Measurements from ENCODE around the gene PACRG. TPM values are rescaled to one million over a fixed set of nuclear protein-coding genes. Genes with fewer than 3 reads are reported as not detected.

PACRG gene
- total and polyA plus RNA-seq, 2 of the 4 experiments (the other 2 are of a cell fraction) = not detected

- Histone ChIP-seq H2BK15ac (ENCODE audit: low read depth, low read length) (no peak overlapping the region), H4K91ac (ENCODE audit: insufficient read depth, low read depth, low read length) (no peak overlapping the region), H4K20me1 (ENCODE audit: insufficient read depth, low read length) (no peaks in the 10 kb centered on the region), H3K14ac (replicated peaks; ENCODE audit: low read depth, low read length) (no peak overlapping the region), H3K18ac (ENCODE audit: low read depth, low read length) (no peak overlapping the region), H4K8ac (ENCODE audit: low read depth in 2 of 2, low read length in 2 of 2) (no peak overlapping the region), H3K56ac (ENCODE audit: extremely low read depth, insufficient read depth, low read length) (no peak overlapping the region), H3K9me1 (ENCODE audit: insufficient read depth, low read length) (no peaks in the 10 kb centered on the region), H2BK5ac (ENCODE audit: low read depth, low read length, poor library complexity, severe bottlenecking) (no peak overlapping the region), H4K5ac (ENCODE audit: low read depth, low read length) (no peak overlapping the region), H3K4me3 (ENCODE audit: insufficient read depth, low read depth, low read length) (no peak overlapping the region), H3K9ac (ENCODE audit: low read depth, low read length) (no peak overlapping the region), H3K36me3 (ENCODE audit: control insufficient read depth, insufficient read depth, low read length) (no peaks in the 10 kb centered on the region), H3K23ac (ENCODE audit: low read depth, low read length) (no peak overlapping the region), H3K4me2 (ENCODE audit: low read depth, low read length) (no peak overlapping the region), H2BK20ac (ENCODE audit: low read depth, low read length) (no peak overlapping the region), H3K4me1 (ENCODE audit: control insufficient read depth, insufficient read depth, low read length) (no peaks in the 10 kb centered on the region), H2AFZ (replicated peaks; ENCODE audit: low read length, poor library complexity) (no peak overlapping the region), H3K4ac (ENCODE audit: low read depth, low read length) (no peak overlapping the region), H3K79me1 (ENCODE audit: low read depth in 1 of 2, low read length in 2 of 2) (no peaks in the 10 kb centered on the region), H3K9me3 (ENCODE audit: control insufficient read depth, insufficient read depth, low read length) (peaks cover 9% of the 10 kb centered on the region), H2AK9ac (replicated peaks; ENCODE audit: low read depth, low read length, poor library complexity) (no peak overlapping the region), H3K27ac (ENCODE audit: insufficient read depth, low read length) (no peak overlapping the region), H2AK5ac (ENCODE audit: low read depth, low read length) (no peak overlapping the region), H3K27me3 (ENCODE audit: control insufficient read depth, insufficient read depth, low read length) (no peaks in the 10 kb centered on the region), H2BK120ac (ENCODE audit: low read depth, low read length) (no peak overlapping the region)
- DNase-seq (no peak), ATAC-seq (ENCODE audit: low read depth) (no peak)
- TF ChIP-seq POLR2A (IDR thresholded peaks at IDR 0.05; ENCODE audit: low read depth, low read length) (no peak), RFX5 (IDR thresholded peaks at IDR 0.05; ENCODE audit: low read depth, low read length) (no peak), ELK1 (IDR thresholded peaks at IDR 0.05; ENCODE audit: borderline replicate concordance, low read depth, low read length) (no peak), MAZ (IDR thresholded peaks at IDR 0.05; ENCODE audit: borderline replicate concordance, low read depth, low read length) (no peak), FOS (IDR thresholded peaks at IDR 0.05; ENCODE audit: low read depth, low read length) (no peak), NFE2L2 (IDR thresholded peaks at IDR 0.05; ENCODE audit: low read depth, low read length) (no peak), CTCF (conservative IDR thresholded peaks at IDR 0.05; ENCODE audit: low read depth, low read length) (no peak)
- WGBS, 2 experiments (ENCODE audit: extremely low coverage in 2 of 2, insufficient read length in 1 of 2) = no CpG with 5 or more reads among the region's 3 CpGs
- dilution Hi-C loops (cut with HindIII; ENCODE audit: low sequenced_read_pairs, unreplicated experiment) = no loop called here
- BruUV-seq (replicated peaks) = no TSS peak
- ChIA-PET CTCF (no interaction called here), POLR2A (ENCODE audit: unreplicated experiment) (no interaction called here)
- in situ Hi-C loops (cut with MboI; ENCODE audit: low sequenced_read_pairs) = no loop called here
- intact Hi-C loops (cut with micrococcal nuclease) = no loop called here
Observed at GRCh38 chr6:163176097-163176496, 448.3 kb downstream of the PACRG start.
